Left lung (tissue), 10 donors: ENCODE data around the gene PABPC1L. TPM values are rescaled to one million over a fixed set of nuclear protein-coding genes. Genes with fewer than 3 reads are reported as not detected.

Source experiments
- ATAC-seq: fragments of 200-7000 bp; cut with Tn5 transposase; one replicate; pipeline ENCODE4 v1.9.1; 2020; ENCODE audit warnings: moderate library complexity
- DNase-seq, 4 donors: peaks; one replicate each; pipeline ENCODE4 v3.0.0-alpha.2; 2013 to 2020
- H3K27ac ChIP-seq, 2 donors: fragments of 200-600 bp; sonication (generic) in 1 of 2; one replicate each; pipeline versions ENCODE4 v1.5.0 to v1.8.0; 2020 to 2021
- H3K27me3 ChIP-seq, 2 donors: fragments of 200-600 bp; sonication (generic) in 1 of 2; one replicate each; pipeline versions ENCODE4 v1.5.0 to v1.8.0; 2020 to 2021
- H3K36me3 ChIP-seq, 2 donors: fragments of 200-600 bp; sonication (generic) in 1 of 2; one replicate each; pipeline versions ENCODE4 v1.5.0 to v1.8.0; 2020 to 2021
- H3K4me1 ChIP-seq, 2 donors: fragments of 200-600 bp; one replicate each; pipeline ENCODE4 v1.8.0; 2021
- H3K4me3 ChIP-seq, 2 donors: fragments of 200-600 bp; sonication (generic) in 1 of 2; one replicate each; pipeline versions ENCODE4 v1.5.0 to v1.8.0; 2020 to 2021; ENCODE audit warnings: mild to moderate bottlenecking in 1 of 2
- H3K9me3 ChIP-seq, 2 donors: fragments of 200-600 bp; sonication (generic) in 1 of 2; one replicate each; pipeline versions ENCODE4 v1.5.0 to v1.8.0; 2020 to 2021
- intact Hi-C, 2 donors: fragments of 100-400 bp; cut with DNase I; formaldehyde crosslinking; loops; one replicate each; pipeline versions ENCODE4 v1.11.2 to v1.14.2; 2022
- polyA plus RNA-seq, 6 donors: library from polyadenylated mRNA; unstranded; fragments of 120-200 nt; gene quantifications; one replicate each; pipeline ENCODE4 v1.2.1, GENCODE V29; 2013; ENCODE audit not compliant: insufficient read length in 6 of 6
- total RNA-seq, 2 donors: library from RNA; stranded (reverse); fragmentation: NEBNext Ultra II Directional; extraction: Animal tissue kit (Norgen Biotek cat#: 25700); gene quantifications; one replicate each; pipeline ENCODE4 v1.2.1, GENCODE V29; 2021
- TF ChIP-seq, protein P1 (sequence below), 2 donors: fragments of 200-600 bp; sonication (generic) in 1 of 2; IDR thresholded peaks; one replicate each; pipeline versions ENCODE4 v1.5.0 to v1.8.0; 2021; ENCODE audit warnings: antibody characterized with exemption in 2 of 2
- donor health status: DM: no; HTN: yes; CAD: no.
- donor health status: DM: no; HTN: no; CAD: no.

Gene PABPC1L
- total and polyA plus RNA-seq, 8 donors, result 41.2 to 116 (median 88.5) TPM

DNA sequence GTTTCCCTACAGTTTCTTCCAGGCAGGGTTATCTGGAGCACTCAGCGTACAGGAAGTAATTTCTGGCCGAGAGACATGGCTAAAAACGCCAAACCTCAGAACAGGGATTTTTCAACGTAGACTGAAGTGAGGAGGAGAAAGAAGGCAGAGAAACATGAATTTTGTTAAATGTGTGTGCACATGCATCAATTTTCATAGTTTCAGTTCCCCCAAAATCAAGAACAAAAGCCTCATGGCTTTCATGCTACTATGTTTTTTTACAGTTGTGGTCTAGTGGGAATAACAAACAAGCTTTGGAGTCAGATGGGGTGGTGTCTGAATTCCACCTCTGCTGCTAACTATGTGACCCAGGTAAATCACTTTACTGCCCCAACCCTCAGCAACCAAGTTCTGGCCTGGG lies 45.4 kb downstream of the PABPC1L start:
- no peaks in the 10 kb centered on the region for H3K9me3 ChIP-seq
- H3K27me3 ChIP-seq, result no peaks in the 10 kb centered on the region
- intact Hi-C loops, result no loop called here
- H3K4me3 ChIP-seq, result no peak overlapping the region
- no peak overlapping the region for H3K27ac ChIP-seq
- DNase-seq (no peak), ATAC-seq (no peak)
- peaks cover 0 to 67% of the 10 kb centered on the region in 2 donors for H3K36me3 ChIP-seq
- TF ChIP-seq, protein P1, sequence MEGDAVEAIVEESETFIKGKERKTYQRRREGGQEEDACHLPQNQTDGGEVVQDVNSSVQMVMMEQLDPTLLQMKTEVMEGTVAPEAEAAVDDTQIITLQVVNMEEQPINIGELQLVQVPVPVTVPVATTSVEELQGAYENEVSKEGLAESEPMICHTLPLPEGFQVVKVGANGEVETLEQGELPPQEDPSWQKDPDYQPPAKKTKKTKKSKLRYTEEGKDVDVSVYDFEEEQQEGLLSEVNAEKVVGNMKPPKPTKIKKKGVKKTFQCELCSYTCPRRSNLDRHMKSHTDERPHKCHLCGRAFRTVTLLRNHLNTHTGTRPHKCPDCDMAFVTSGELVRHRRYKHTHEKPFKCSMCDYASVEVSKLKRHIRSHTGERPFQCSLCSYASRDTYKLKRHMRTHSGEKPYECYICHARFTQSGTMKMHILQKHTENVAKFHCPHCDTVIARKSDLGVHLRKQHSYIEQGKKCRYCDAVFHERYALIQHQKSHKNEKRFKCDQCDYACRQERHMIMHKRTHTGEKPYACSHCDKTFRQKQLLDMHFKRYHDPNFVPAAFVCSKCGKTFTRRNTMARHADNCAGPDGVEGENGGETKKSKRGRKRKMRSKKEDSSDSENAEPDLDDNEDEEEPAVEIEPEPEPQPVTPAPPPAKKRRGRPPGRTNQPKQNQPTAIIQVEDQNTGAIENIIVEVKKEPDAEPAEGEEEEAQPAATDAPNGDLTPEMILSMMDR (IDR thresholded peaks at IDR 0.05), result no peak
- peaks cover 9 to 17% of the 10 kb centered on the region in 2 donors for H3K4me1 ChIP-seq

DNA sequence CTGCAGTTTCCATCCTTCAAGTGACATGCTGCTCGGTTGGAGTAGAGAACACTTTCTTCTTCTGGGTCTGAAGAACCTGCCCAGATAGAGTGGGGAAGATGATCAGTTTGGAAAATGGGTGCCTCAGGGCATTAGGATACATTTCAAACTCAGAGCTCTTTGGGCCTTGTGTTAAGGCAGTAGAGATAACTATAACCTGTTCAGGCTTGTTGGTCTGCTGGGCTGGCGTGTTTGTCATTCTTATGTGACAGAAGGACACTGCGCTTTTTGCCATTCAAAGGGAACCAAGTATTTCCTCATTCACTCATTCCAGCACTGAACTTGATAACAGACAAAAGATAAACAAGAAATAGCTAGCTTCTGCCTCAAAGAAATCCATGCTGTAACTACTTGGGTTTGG lies 46.5 kb downstream of the PABPC1L start:
- DNase-seq (no peak), ATAC-seq (no peak)
- TF ChIP-seq, protein P1 (IDR thresholded peaks at IDR 0.05), result no peak
- Histone ChIP-seq H3K36me3 (peaks cover 0 to 56% of the 10 kb centered on the region in 2 donors), H3K4me1 (peaks cover 9 to 26% of the 10 kb centered on the region in 2 donors), H3K9me3 (no peaks in the 10 kb centered on the region), H3K4me3 (no peak overlapping the region), H3K27me3 (no peaks in the 10 kb centered on the region), H3K27ac (no peak overlapping the region)
- intact Hi-C loops, result no loop called here

DNA sequence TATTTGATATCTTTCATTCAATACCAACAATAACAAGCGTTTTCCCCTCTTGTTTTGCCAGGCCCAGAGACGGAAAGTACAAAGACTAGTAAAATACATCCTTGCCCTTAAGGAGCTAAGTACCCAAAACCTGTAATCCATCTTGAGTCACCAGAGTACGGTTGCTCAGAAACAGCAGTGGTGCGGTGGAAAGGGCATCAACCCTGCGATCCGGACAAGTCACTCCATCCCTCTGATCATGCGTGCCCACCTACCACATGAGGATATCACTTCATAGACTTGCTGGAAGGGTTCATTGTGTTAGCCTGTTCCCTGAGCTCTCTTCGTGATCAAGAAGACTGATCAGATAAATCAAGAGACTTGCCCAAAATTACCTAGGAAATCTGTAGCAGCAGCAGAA lies 48.4 kb downstream of the PABPC1L start:
- DNase-seq (no peak), ATAC-seq (no peak)
- Histone ChIP-seq H3K27me3 (no peaks in the 10 kb centered on the region), H3K36me3 (peaks cover 0 to 37% of the 10 kb centered on the region in 2 donors), H3K9me3 (no peaks in the 10 kb centered on the region), H3K27ac (no peak overlapping the region), H3K4me3 (no peak overlapping the region), H3K4me1 (peaks cover 9 to 26% of the 10 kb centered on the region in 2 donors)
- TF ChIP-seq, protein P1 (IDR thresholded peaks at IDR 0.05), result no peak
- intact Hi-C loops, result no loop called here

DNA sequence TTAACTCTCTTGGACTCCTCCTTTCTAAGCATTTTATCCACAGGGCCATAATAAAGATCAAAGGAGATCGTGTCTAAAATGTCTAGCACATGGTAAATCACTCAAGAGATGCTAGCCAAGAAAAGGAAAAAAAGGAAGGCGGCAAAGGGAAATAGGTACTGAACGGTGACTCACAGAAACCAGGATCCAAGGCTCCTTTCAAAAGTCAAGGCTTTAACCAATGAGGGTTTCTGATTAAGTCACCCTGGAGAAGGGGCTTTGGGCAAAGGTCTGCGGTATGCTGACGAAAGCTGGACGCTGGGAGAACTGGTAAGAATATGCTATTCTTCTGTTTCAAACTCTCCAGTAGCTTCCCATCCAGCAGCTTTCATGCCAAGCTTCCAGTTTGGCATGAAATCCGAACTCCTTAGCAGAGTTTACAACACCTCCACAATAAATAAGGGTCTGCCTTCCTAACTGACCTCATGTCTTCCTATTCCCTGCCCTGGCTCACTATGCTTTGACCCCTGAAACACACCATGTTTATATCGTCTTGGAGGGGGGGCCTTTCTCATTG lies 49.3 kb downstream of the PABPC1L start:
- Histone ChIP-seq H3K36me3 (peaks cover 0 to 28% of the 10 kb centered on the region in 2 donors), H3K4me3 (peak overlapping the region; percentile 72 to 94), H3K27me3 (no peaks in the 10 kb centered on the region), H3K4me1 (peaks cover 9 to 26% of the 10 kb centered on the region in 2 donors), H3K9me3 (no peaks in the 10 kb centered on the region), H3K27ac (peak overlapping the region in 1 of 2 donors; percentile 81)
- intact Hi-C loops, result no loop called here
- DNase-seq, result peak in 1 of 4 donors; percentile 18
- ATAC-seq, result no peak
- TF ChIP-seq, protein P1 (IDR thresholded peaks at IDR 0.05), result no peak

DNA sequence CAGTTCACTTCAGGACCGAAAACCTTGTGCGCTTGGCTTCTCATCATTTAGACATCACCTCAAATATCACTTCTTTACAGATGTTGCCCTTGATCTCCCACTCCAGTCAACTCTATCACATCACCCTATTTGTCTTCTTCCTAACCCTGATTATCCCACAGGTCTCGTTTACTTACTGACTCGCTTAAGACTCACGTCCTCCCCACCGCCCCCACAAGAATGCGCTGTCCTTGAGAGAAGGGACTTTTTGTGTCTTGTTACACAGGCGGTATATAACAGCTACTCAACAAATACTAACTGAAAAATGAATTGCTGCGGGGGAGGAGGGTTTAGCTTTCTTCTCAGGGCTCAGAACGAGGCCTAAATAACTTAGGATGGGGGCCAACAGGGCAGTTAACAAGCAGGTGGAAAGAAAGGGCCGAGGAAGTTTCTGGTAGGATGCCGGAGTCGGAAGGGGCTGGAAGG lies 49.8 kb downstream of the PABPC1L start:
- peak in 1 of 4 donors; percentile 33 for DNase-seq
- intact Hi-C loops, result no loop called here
- H3K27ac ChIP-seq, result peak overlapping the region; percentile 79 to 81
- H3K9me3 ChIP-seq, result no peaks in the 10 kb centered on the region
- TF ChIP-seq, protein P1 (IDR thresholded peaks at IDR 0.05), result no peak
- H3K27me3 ChIP-seq, result no peaks in the 10 kb centered on the region
- peak; percentile 60 for ATAC-seq
- peaks cover 0 to 23% of the 10 kb centered on the region in 2 donors for H3K36me3 ChIP-seq
- peak overlapping the region; percentile 72 to 94 for H3K4me3 ChIP-seq
- peaks cover 9 to 26% of the 10 kb centered on the region in 2 donors for H3K4me1 ChIP-seq
